HG03097 (cell line): Measurements from ENCODE around the gene PRKAA2.

ENCODE experiments used
- ATAC-seq: cut with Tn5 transposase; IDR thresholded peaks from one replicate; pipeline ENCODE4 v1.9.1; 2021; ENCODE audit not compliant: unreplicated experiment, low FRiP score

Gene PRKAA2

DNA sequence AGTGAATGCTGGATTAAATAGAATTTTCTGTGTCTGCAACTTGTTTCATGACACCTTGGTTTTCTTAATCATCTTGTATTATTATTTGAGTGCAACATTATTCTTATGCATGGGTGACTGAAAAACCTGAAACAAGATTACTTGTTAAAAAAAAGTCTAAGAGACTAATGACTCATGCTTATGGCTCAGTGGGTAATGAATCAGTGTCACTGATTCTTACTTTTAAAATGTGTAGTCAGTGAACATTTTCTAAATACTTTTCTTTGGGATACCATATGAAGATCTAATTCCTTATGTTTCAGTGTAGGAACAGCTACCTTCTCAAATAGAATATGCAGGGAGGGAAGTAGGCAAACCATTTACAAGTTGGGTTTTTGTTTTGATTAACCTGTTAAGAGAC, 65.5 kb downstream of the PRKAA2 start:
- no peak for ATAC-seq

DNA sequence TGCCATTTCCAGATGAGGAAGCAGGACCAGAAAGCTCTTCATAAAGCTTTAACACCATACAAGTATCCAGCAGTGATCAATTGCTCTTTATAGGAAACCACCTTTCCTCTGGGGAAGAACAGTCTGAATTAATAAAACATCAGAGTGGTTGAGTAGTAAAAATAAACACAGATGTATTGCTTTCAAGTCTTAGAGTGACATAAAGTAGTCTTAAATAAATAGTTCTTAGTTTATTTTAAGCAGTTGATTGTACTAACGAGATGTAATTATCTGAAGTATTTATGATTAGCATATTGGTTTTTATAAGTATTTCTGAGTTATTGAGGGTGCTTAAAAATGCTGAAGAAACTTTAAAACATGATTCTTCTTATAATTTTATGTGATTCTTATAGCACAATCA, 67.0 kb downstream of the PRKAA2 start:
- no peak for ATAC-seq

- ATAC-seq: no peak
Measured at GRCh38 chr1:56713112-56713511, 68.0 kb downstream of the PRKAA2 start.

- no peak for ATAC-seq
Measured at GRCh38 chr1:56715156-56715555, 70.0 kb downstream of the PRKAA2 start.

- ATAC-seq: no peak
Measured at GRCh38 chr1:56719171-56719570, 74.1 kb downstream of the PRKAA2 start.

GRCh38 chr1:56726706-56727105, 81.6 kb downstream of the PRKAA2 start:
- ATAC-seq: no peak

- ATAC-seq: no peak
Measured at GRCh38 chr1:56728964-56729363, 83.8 kb downstream of the PRKAA2 start.

DNA sequence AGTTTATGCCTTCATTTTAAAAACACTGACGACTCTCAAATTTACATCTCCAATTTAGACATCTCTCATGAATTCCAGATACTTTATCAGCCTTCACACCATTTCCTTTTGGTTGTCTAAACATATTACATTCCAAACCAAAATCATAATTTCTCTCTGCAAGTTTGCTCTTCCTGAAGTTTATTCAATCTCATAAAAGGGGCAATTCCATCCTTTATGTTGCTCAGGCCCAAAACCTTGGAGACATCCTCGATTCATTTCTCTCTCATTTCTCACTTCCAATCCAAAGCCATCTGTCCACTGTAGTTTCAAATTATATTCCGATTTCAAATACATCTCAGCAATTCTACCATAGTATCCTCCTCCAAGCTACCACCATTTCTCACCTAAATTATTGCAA, 100.1 kb downstream of the PRKAA2 start:
- no peak for ATAC-seq

GRCh38 chr1:56754708-56755479, 109.8 kb downstream of the PRKAA2 start:
- no peak for ATAC-seq

- no peak for ATAC-seq
Measured at GRCh38 chr1:56755911-56756310, 110.8 kb downstream of the PRKAA2 start.

- no peak for ATAC-seq
Measured at GRCh38 chr1:56758135-56758534, 113.0 kb downstream of the PRKAA2 start.

DNA sequence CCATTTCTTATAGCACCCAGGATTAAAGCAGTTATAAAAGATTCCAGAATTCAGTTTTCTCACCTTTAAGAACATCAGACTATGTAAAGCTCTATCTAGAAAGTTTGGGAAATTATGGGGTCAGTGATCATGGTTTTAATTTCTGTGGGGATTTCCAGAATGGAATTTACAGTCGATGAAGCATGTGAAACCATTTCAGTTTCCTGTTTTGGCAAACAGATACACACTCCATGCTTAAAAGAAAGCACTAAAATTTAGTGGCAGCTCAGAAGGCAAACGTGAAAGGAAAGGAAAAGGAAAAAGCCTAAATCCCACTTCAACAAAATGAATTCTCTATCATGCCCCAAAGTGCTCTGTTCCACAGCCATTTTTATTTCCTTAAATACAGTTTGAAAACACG, 113.7 kb downstream of the PRKAA2 start:
- ATAC-seq: no peak
